ENCODE data around the gene ATG10. TPM values are rescaled to one million over a fixed set of nuclear protein-coding genes. Genes with fewer than 3 reads are reported as not detected.
A peak's percentile ranks its signal among the peaks of the same experiment; 100 is the strongest.

ATG10 gene
- total and polyA plus RNA-seq, 2 of the 13 experiments (the other 11 are each of a cell fraction or from before 2014, with no cell fraction given): 2.0 to 5.7 TPM

DNA sequence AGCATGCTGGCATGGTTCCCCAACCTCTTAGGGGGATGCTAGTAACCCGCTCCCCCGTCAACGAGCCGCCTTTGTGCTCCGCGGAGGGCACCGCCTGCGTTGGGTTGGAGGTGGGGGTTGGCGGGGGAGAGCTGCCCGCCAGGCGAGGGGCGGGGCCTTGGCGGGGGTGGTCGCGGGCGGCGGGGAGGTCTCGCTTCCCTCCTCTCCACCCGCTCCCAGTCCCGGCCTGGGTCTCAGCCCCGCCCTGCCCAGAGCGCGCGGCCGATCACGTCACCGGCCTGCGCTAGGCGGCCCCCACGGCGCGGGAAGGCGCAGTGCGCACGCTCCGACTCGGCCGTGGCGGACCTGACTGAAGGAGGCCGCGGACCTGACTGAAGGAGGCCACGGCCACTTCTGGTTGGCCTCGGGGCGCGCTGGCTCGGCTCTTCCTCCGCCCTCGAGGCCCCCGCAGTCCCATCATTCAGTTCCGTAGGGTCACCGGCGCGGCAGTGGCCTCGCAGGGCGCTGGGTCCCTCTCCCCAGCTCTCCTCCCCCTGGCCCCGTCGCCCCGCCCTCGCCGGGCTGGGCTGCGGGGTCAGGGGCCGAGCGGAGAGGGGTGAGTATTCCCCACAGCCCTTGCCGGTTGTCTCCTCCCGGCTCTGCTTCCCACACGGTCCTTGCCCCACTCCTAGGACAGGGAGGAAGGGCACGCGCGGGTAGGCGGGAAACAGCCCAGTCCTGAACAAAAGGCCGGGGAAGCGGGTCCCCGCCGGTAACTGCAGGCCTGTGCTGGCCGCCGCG, at the start of gene ATG10 (continued):
- TF ChIP-seq CEBPZ (IDR thresholded peaks at IDR 0.05; ENCODE audit: low read length): no peak
- TF ChIP-seq ZNF841 (CRISPR knock-in tag; IDR thresholded peaks at IDR 0.05; ENCODE audit: borderline replicate concordance): 0 out of 2 replicates have a peak, but pooled peaks have one; percentile 18
- TF ChIP-seq ZNF160 (CRISPR knock-in tag; IDR thresholded peaks at IDR 0.05): 0 out of 2 replicates have a peak, but pooled peaks have one; percentile 69
- TF ChIP-seq ZNF761 (CRISPR knock-in tag; conservative IDR thresholded peaks at IDR 0.05): no peak
- peak; percentile 80 for TF ChIP-seq ZNF547 (CRISPR knock-in tag; IDR thresholded peaks at IDR 0.05)
- no peak; the same call in 1 of the 2 replicates for TF ChIP-seq GFI1 (CRISPR knock-in tag; IDR thresholded peaks at IDR 0.05; ENCODE audit: borderline replicate concordance)
- TF ChIP-seq ZNF777 (CRISPR knock-in tag; IDR thresholded peaks at IDR 0.05): no peak; the same call in 1 of the 2 replicates
- peak; percentile 26; the same call in 1 of the 2 replicates for TF ChIP-seq ZBTB7B (CRISPR knock-in tag; IDR thresholded peaks at IDR 0.05)
- TF ChIP-seq, protein P1, sequence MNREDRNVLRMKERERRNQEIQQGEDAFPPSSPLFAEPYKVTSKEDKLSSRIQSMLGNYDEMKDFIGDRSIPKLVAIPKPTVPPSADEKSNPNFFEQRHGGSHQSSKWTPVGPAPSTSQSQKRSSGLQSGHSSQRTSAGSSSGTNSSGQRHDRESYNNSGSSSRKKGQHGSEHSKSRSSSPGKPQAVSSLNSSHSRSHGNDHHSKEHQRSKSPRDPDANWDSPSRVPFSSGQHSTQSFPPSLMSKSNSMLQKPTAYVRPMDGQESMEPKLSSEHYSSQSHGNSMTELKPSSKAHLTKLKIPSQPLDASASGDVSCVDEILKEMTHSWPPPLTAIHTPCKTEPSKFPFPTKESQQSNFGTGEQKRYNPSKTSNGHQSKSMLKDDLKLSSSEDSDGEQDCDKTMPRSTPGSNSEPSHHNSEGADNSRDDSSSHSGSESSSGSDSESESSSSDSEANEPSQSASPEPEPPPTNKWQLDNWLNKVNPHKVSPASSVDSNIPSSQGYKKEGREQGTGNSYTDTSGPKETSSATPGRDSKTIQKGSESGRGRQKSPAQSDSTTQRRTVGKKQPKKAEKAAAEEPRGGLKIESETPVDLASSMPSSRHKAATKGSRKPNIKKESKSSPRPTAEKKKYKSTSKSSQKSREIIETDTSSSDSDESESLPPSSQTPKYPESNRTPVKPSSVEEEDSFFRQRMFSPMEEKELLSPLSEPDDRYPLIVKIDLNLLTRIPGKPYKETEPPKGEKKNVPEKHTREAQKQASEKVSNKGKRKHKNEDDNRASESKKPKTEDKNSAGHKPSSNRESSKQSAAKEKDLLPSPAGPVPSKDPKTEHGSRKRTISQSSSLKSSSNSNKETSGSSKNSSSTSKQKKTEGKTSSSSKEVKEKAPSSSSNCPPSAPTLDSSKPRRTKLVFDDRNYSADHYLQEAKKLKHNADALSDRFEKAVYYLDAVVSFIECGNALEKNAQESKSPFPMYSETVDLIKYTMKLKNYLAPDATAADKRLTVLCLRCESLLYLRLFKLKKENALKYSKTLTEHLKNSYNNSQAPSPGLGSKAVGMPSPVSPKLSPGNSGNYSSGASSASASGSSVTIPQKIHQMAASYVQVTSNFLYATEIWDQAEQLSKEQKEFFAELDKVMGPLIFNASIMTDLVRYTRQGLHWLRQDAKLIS (CRISPR knock-in tag; IDR thresholded peaks at IDR 0.05): 0 out of 2 replicates have a peak, but pooled peaks have one; percentile 46
- TF ChIP-seq MEIS2 (CRISPR knock-in tag; IDR thresholded peaks at IDR 0.05): peak; percentile 58; the same call in 1 of the 2 replicates
- TF ChIP-seq, protein P2, sequence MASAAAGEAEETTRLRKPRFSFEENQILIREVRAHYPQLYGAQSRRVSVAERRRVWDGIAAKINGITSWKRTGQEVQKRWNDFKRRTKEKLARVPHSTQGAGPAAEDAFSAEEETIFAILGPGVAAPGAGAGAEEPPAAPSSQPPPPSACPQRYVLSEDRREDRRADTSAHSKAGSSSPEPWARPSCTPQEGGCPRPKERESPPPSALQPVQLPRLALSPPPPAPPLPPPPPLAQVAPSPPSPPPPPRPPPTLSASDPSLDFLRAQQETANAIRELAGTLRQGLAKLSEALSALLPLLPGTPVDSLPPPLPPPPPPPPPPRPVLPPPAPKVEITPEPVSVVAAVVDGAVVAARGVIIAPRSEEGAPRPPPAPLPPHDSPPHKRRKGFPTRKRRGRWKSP (CRISPR knock-in tag; IDR thresholded peaks at IDR 0.05): peak; percentile 76
- no peak for TF ChIP-seq NCOA5 (CRISPR knock-in tag; IDR thresholded peaks at IDR 0.05)
- TF ChIP-seq, protein P3, sequence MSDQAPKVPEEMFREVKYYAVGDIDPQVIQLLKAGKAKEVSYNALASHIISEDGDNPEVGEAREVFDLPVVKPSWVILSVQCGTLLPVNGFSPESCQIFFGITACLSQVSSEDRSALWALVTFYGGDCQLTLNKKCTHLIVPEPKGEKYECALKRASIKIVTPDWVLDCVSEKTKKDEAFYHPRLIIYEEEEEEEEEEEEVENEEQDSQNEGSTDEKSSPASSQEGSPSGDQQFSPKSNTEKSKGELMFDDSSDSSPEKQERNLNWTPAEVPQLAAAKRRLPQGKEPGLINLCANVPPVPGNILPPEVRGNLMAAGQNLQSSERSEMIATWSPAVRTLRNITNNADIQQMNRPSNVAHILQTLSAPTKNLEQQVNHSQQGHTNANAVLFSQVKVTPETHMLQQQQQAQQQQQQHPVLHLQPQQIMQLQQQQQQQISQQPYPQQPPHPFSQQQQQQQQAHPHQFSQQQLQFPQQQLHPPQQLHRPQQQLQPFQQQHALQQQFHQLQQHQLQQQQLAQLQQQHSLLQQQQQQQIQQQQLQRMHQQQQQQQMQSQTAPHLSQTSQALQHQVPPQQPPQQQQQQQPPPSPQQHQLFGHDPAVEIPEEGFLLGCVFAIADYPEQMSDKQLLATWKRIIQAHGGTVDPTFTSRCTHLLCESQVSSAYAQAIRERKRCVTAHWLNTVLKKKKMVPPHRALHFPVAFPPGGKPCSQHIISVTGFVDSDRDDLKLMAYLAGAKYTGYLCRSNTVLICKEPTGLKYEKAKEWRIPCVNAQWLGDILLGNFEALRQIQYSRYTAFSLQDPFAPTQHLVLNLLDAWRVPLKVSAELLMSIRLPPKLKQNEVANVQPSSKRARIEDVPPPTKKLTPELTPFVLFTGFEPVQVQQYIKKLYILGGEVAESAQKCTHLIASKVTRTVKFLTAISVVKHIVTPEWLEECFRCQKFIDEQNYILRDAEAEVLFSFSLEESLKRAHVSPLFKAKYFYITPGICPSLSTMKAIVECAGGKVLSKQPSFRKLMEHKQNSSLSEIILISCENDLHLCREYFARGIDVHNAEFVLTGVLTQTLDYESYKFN (CRISPR knock-in tag; conservative IDR thresholded peaks at IDR 0.05): peak; percentile 40; the same call in 1 of the 2 replicates
